Cardiac fibroblast (primary cell): ENCODE results near the gene MAP3K6.

Experiments used
- DNase-seq, 2 donors: peaks; one replicate each; pipeline versions ENCODE4 v3.0.0 to v3.0.0-alpha.2; 2010; ENCODE audit warnings: low read depth in 2 of 2
- H3K4me3 ChIP-seq, 2 donors: replicated peaks in 1 of 2; 1 replicate in 1 of 2; 2 replicates in 1 of 2; pipeline ENCODE4 v1.5.1; 2011; ENCODE audit warnings: low read depth in 2 of 2, low read length in 2 of 2, mild to moderate bottlenecking in 2 of 2, moderate library complexity in 1 of 2
- CTCF ChIP-seq: IDR thresholded peaks from one replicate; pipeline ENCODE4 v1.5.1; 2011; ENCODE audit warnings: low read depth, mild to moderate bottlenecking, low read length, inconsistent platforms

Gene MAP3K6

GRCh38 chr1:27331922-27332321 is 34.8 kb downstream of the MAP3K6 start:
- DNase-seq: no peak
- no peak for TF ChIP-seq CTCF
- H3K4me3 ChIP-seq: no peak overlapping the region

- no peak overlapping the region for H3K4me3 ChIP-seq
- TF ChIP-seq CTCF: no peak
- no peak for DNase-seq
These were observed 35.3 kb downstream of the MAP3K6 start for GRCh38 chr1:27331426-27331825.

DNA sequence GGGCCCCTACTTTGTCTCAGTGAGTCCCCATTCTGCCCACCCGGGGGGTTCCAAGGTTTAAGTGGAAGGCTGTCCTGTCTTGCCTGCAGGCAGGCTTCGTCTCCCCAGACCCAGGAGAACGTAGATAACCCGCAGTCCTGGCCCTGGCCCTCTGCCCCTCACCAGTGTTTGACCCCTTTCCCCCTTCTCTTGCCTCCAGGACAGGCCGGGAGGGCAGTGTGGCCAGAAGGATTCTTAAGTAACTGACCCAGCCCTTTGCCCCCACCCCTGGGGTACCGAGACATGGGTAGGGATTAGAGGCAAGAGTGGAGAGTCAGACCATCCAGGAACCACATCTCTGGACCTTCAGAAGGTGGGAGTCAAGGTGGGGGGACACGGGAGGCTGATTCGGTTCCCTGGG is 36.0 kb downstream of the MAP3K6 start:
- DNase-seq: no peak
- no peak for TF ChIP-seq CTCF
- no peak overlapping the region for H3K4me3 ChIP-seq

DNA sequence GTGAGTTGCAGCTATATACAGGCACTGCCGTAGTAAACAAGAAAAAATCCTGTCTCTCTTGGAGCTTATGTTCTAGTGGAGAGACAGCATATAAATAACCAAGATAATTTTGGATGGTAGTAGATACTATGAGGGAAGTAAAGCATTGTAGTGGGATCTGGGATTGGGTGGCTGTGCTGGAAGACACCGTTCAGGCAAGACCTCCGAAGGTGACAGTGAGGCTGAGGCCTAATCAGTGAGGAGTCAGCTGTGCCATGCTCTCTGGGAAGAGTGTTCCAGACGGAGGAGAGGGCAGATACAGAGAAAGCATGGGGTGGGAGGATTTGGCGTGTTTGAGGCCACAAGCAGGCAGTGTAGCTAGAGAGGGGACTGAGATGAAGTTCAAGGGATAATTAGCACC is 38.8 kb downstream of the MAP3K6 start:
- TF ChIP-seq CTCF: no peak
- H3K4me3 ChIP-seq: no peak overlapping the region
- no peak for DNase-seq

DNA sequence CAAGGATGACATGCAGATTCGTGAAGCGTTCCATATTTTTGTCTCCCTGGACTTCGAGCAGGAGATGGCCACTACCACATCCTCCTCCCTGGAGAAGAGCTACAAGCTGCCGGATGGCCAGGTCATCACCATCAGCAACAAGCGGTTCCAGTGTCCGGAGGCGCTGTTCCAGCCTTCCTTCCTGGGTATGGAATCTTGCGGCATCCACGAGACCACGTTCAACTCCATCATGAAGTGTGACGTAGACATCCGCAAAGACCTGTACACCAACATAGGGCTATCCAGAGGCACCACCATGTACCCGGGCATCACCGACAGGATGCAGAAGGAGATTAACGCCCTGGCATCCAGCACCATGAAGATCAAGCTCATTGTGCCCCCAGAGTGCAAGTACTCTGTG is 41.5 kb downstream of the MAP3K6 start:
- no peak overlapping the region for H3K4me3 ChIP-seq
- TF ChIP-seq CTCF: no peak
- DNase-seq: no peak

- DNase-seq: no peak
- H3K4me3 ChIP-seq: peak overlapping the region; percentile 95 to 97
- TF ChIP-seq CTCF: no peak
These were observed 44.1 kb downstream of the MAP3K6 start for GRCh38 chr1:27322569-27323240.
